GM21529 (cell line): ENCODE results near the gene NCKIPSD.

Experiments used
- ATAC-seq: cut with Tn5 transposase; IDR thresholded peaks from one replicate; pipeline ENCODE4 v1.9.1; 2021; ENCODE audit not compliant: unreplicated experiment

NCKIPSD gene

GRCh38 chr3:48651771-48652170 lies 33.9 kb downstream of the NCKIPSD start:
- no peak for ATAC-seq

GRCh38 chr3:48650723-48651122 lies 35.0 kb downstream of the NCKIPSD start:
- ATAC-seq: no peak

- no peak for ATAC-seq
These were observed 37.4 kb downstream of the NCKIPSD start for GRCh38 chr3:48648188-48648850.

- no peak for ATAC-seq
These were observed 38.0 kb downstream of the NCKIPSD start for GRCh38 chr3:48647714-48648113.

GRCh38 chr3:48644898-48645760 lies 40.6 kb downstream of the NCKIPSD start:
- no peak for ATAC-seq

GRCh38 chr3:48642605-48643004 lies 43.1 kb downstream of the NCKIPSD start:
- ATAC-seq: no peak

- ATAC-seq: no peak
These were observed 44.3 kb downstream of the NCKIPSD start for GRCh38 chr3:48641396-48641795.

- ATAC-seq: no peak
These were observed 45.6 kb downstream of the NCKIPSD start for GRCh38 chr3:48639944-48640606.

GRCh38 chr3:48637305-48637704 lies 48.4 kb downstream of the NCKIPSD start:
- no peak for ATAC-seq

- no peak for ATAC-seq
These were observed 49.5 kb downstream of the NCKIPSD start for GRCh38 chr3:48636149-48636655.

- peak; percentile 88 for ATAC-seq
These were observed 50.3 kb downstream of the NCKIPSD start, which contains the start of gene SLC26A6 for GRCh38 chr3:48635222-48636021. SLC26A6 (minus strand) TSS chr3:48635461; CDS start chr3:48635393, 68 bp downstream.

GRCh38 chr3:48634661-48635221 lies 51.0 kb downstream of the NCKIPSD start:
- peak; percentile 25 for ATAC-seq

GRCh38 chr3:48633743-48634142 lies 52.0 kb downstream of the NCKIPSD start:
- no peak for ATAC-seq

- no peak for ATAC-seq
These were observed 52.5 kb downstream of the NCKIPSD start for GRCh38 chr3:48633256-48633655.

- no peak for ATAC-seq
These were observed 53.9 kb downstream of the NCKIPSD start for GRCh38 chr3:48631516-48632448.

GRCh38 chr3:48630833-48631232 lies 54.9 kb downstream of the NCKIPSD start:
- ATAC-seq: no peak

- ATAC-seq: no peak
These were observed 55.3 kb downstream of the NCKIPSD start for GRCh38 chr3:48630407-48630806.

GRCh38 chr3:48629894-48630293 lies 55.8 kb downstream of the NCKIPSD start:
- no peak for ATAC-seq
